Islet precursor cell (in vitro differentiated cells): ENCODE data around the gene SPNS3.

Experiments used
- DNase-seq: peaks from one replicate; pipeline ENCODE4 v3.0.0-alpha.2; 2018

SPNS3 gene

GRCh38 chr17:4490637-4491061 lies 56.9 kb downstream of the SPNS3 start:
- DNase-seq = peak; percentile 99

GRCh38 chr17:4492721-4493561 lies 59.2 kb downstream of the SPNS3 start:
- DNase-seq = peak; percentile 99

- peak; percentile 91 for DNase-seq
Measured at GRCh38 chr17:4497101-4497824, 63.5 kb downstream of the SPNS3 start.

- DNase-seq = peak; percentile 87
Measured at GRCh38 chr17:4498461-4499397, 65.0 kb downstream of the SPNS3 start, which contains the start of gene SPNS2. Gene SPNS2 (plus strand): TSS chr17:4498881. CDS start chr17:4499048, 167 bp downstream.

GRCh38 chr17:4499431-4500190 lies 65.9 kb downstream of the SPNS3 start:
- no peak for DNase-seq

GRCh38 chr17:4500191-4500571 lies 66.4 kb downstream of the SPNS3 start:
- DNase-seq = no peak

GRCh38 chr17:4501295-4501949 lies 67.7 kb downstream of the SPNS3 start:
- DNase-seq = no peak

GRCh38 chr17:4502466-4503154 lies 68.9 kb downstream of the SPNS3 start:
- peak; percentile 89 for DNase-seq

- no peak for DNase-seq
Measured at GRCh38 chr17:4503283-4504025, 69.7 kb downstream of the SPNS3 start.

GRCh38 chr17:4504188-4504587 lies 70.4 kb downstream of the SPNS3 start:
- DNase-seq = no peak

- DNase-seq = peak; percentile 98
Measured at GRCh38 chr17:4505187-4505586, 71.4 kb downstream of the SPNS3 start.

- no peak for DNase-seq
Measured at GRCh38 chr17:4506175-4506813, 72.6 kb downstream of the SPNS3 start.

GRCh38 chr17:4506892-4507291 lies 73.2 kb downstream of the SPNS3 start:
- DNase-seq = no peak

GRCh38 chr17:4507361-4508111 lies 73.8 kb downstream of the SPNS3 start:
- DNase-seq = no peak

- no peak for DNase-seq
Measured at GRCh38 chr17:4508207-4508606, 74.5 kb downstream of the SPNS3 start.

GRCh38 chr17:4509401-4509800 lies 75.7 kb downstream of the SPNS3 start:
- no peak for DNase-seq

GRCh38 chr17:4509923-4510617 lies 76.3 kb downstream of the SPNS3 start:
- DNase-seq = no peak

GRCh38 chr17:4510618-4510941 lies 76.8 kb downstream of the SPNS3 start:
- no peak for DNase-seq
